Body of pancreas (tissue), 4 donors: Measurements from ENCODE around the gene PXDC1. TPM values are rescaled to one million over a fixed set of nuclear protein-coding genes. Genes with fewer than 3 reads are reported as not detected.

ENCODE experiments used
- ATAC-seq: fragments of 150-250 bp; one replicate; pipeline ENCODE4 v1.9.1; 2016
- DNase-seq, 4 donors: peaks; one replicate each; pipeline ENCODE4 v3.0.0-alpha.2; 2019
- H3K27ac ChIP-seq, 4 donors: fragments of 200-600 bp; sonication (generic); 1 replicate in 3 of 4; 2 replicates in 1 of 4; pipeline versions ENCODE4 v1.5.1 to v1.6.1; 2016 to 2019; ENCODE audit warnings: mild to moderate bottlenecking in 1 of 4, mixed read lengths in 1 of 4, moderate library complexity in 1 of 4
- H3K27me3 ChIP-seq, 2 donors: fragments of 200-600 bp; sonication (generic); one replicate each; pipeline ENCODE4 v1.6.0; 2016; ENCODE audit warnings: mild to moderate bottlenecking in 1 of 2
- H3K36me3 ChIP-seq, 2 donors: fragments of 200-600 bp; sonication (generic); replicated peaks in 1 of 2; 2 replicates each; pipeline ENCODE4 v1.5.1; 2016; ENCODE audit warnings: low read depth in 2 of 2; ENCODE audit not compliant: insufficient read depth in 1 of 2
- H3K4me1 ChIP-seq: fragments of 200-600 bp; sonication (generic); one replicate; pipeline ENCODE4 v1.6.0; 2016
- H3K4me3 ChIP-seq, 2 donors: fragments of 200-600 bp; sonication (generic); 1 replicate in 1 of 2; 2 replicates in 1 of 2; pipeline ENCODE4 v1.5.1; 2016 to 2019
- H3K9me3 ChIP-seq, 3 donors: fragments of 200-600 bp; sonication (generic); 1 replicate in 2 of 3; 2 replicates in 1 of 3; pipeline ENCODE4 v1.5.1; 2016
- CTCF ChIP-seq, 7 experiments: fragments of 450-650 bp in 4 of 7; fragments of 200-600 bp in 3 of 7; sonication (generic) in 3 of 7; IDR thresholded peaks; one replicate each; pipeline ENCODE4 v1.5.1; 2016 to 2019; ENCODE audit warnings: antibody characterized with exemption in 7 of 7
- POLR2A ChIP-seq, 3 donors: fragments of 450-650 bp; IDR thresholded peaks; one replicate each; pipeline ENCODE4 v1.6.1; 2016; ENCODE audit warnings: antibody characterized with exemption in 3 of 3, mild to moderate bottlenecking in 2 of 3
- WGBS, 2 donors: methylation state at CpG; one replicate each; pipeline ENCODE4 v1.1.5; 2017; 5-methylcytosine and 5-hydroxymethylcytosine counted together
- intact Hi-C: fragments of 100-400 bp; cut with DNase I; formaldehyde crosslinking; loops from one replicate; pipeline ENCODE4 v1.15.1; 2023
- total RNA-seq, 2 donors: library from RNA; depleted of rRNA; stranded (reverse); fragments of >200 nt; gene quantifications; one replicate each; pipeline ENCODE4 v1.1.0, GENCODE V29; 2016

The PXDC1 gene
- total RNA-seq, 2 donors from 2014 or later: 30.9 to 35.6 TPM

DNA sequence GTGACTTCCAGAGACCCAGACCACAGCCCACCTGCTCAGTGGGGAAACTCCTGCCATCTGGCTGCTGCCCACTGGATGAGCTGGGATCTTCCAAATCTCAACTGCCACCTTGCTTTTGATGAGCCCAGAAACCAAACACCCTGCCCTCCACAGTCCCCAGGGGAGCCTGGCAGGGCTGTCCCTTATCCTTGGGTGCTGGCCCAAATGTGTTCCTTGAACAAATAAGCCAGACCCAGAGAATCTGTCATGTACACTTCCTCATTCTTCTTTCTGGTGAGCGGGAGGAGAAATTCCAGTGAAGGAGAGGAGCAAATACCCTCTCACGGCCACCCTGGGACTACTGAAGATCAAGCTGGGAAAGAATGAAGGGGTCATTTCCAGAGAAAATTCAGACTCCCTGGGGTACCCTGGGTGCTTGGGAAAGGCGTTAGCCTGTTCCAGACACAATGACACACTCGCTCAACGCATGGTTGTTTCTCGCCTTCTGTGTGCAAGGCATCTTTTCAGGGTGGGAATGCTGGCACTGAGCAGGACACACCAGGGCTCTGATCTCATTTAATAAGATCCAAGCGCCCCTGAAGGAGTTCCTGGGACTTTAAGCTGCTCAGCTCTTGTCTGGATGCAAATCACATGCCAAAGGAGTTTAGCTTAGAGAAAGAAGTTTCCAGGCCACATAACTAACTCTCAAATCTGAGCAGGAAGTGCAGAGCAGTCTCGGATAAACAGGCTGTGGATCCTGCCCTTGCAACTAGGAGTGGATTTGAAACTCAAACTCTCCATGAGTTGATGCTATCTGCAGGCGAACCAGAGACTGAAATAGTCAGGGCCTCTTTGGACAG, 38.5 kb downstream of the PXDC1 start:
- H3K4me1 ChIP-seq: peaks cover 13% of the 10 kb centered on the region
- TF ChIP-seq CTCF (IDR thresholded peaks at IDR 0.05) (no peak), POLR2A (IDR thresholded peaks at IDR 0.05) (no peak)
- peak in 3 of 4 donors; percentile 25 to 45 (median 43) for DNase-seq
- ATAC-seq: peak; percentile 81
- no peaks in the 10 kb centered on the region for H3K36me3 ChIP-seq
- H3K27ac ChIP-seq: peak overlapping the region; percentile 9 to 73 (median 41)
- no peaks in the 10 kb centered on the region for H3K27me3 ChIP-seq
- WGBS, 2 donors: 71 to 78% methylated on average over 9 of the region's 9 CpGs
- H3K9me3 ChIP-seq: no peaks in the 10 kb centered on the region
- intact Hi-C loops: no loop called here
- H3K4me3 ChIP-seq: no peak overlapping the region

- intact Hi-C loops: no loop called here
- Histone ChIP-seq H3K27ac (peak overlapping the region in 1 of 4 donors; percentile 3), H3K9me3 (no peaks in the 10 kb centered on the region), H3K4me3 (no peak overlapping the region), H3K4me1 (peaks cover 13% of the 10 kb centered on the region), H3K27me3 (no peaks in the 10 kb centered on the region), H3K36me3 (no peaks in the 10 kb centered on the region)
- TF ChIP-seq CTCF (IDR thresholded peaks at IDR 0.05): no peak
- no peak for TF ChIP-seq POLR2A (IDR thresholded peaks at IDR 0.05)
- ATAC-seq (no peak), DNase-seq (no peak)
- 58 to 64% methylated on average over 6 of the region's 6 CpGs for WGBS, 2 donors
Observed at GRCh38 chr6:3711776-3712175, 39.7 kb downstream of the PXDC1 start.

- 78 to 79% methylated on average over 7 of the region's 7 CpGs for WGBS, 2 donors
- intact Hi-C loops: no loop called here
- Histone ChIP-seq H3K27me3 (peaks cover 0 to 5% of the 10 kb centered on the region in 2 donors), H3K4me1 (peaks cover 9% of the 10 kb centered on the region), H3K27ac (no peak overlapping the region), H3K4me3 (no peak overlapping the region), H3K9me3 (no peaks in the 10 kb centered on the region), H3K36me3 (no peaks in the 10 kb centered on the region)
- no peak for ATAC-seq
- DNase-seq: no peak
- TF ChIP-seq POLR2A (IDR thresholded peaks at IDR 0.05) (no peak), CTCF (IDR thresholded peaks at IDR 0.05) (no peak)
Observed at GRCh38 chr6:3710403-3710802, 41.1 kb downstream of the PXDC1 start.

- WGBS, 2 donors: 83 to 86% methylated on average over 4 of the region's 4 CpGs
- Histone ChIP-seq H3K36me3 (no peaks in the 10 kb centered on the region), H3K27me3 (peaks cover 0 to 5% of the 10 kb centered on the region in 2 donors), H3K4me1 (no peaks in the 10 kb centered on the region), H3K27ac (no peak overlapping the region), H3K9me3 (no peaks in the 10 kb centered on the region), H3K4me3 (no peak overlapping the region)
- intact Hi-C loops: no loop called here
- no peak for ATAC-seq
- TF ChIP-seq POLR2A (IDR thresholded peaks at IDR 0.05) (no peak), CTCF (IDR thresholded peaks at IDR 0.05) (no peak)
- no peak for DNase-seq
Observed at GRCh38 chr6:3708540-3708939, 43.0 kb downstream of the PXDC1 start.
